Lung (tissue), 12 donors: ENCODE measurements around the gene SOD1. TPM values are rescaled to one million over a fixed set of nuclear protein-coding genes. Genes with fewer than 3 reads are reported as not detected.

Experiments
- ATAC-seq: fragments of 200-7000 bp; cut with Tn5 transposase; one replicate; pipeline ENCODE4 v1.9.1; 2020; ENCODE audit warnings: moderate number of reproducible peaks; ENCODE audit not compliant: insufficient read depth, low FRiP score
- DNase-seq, 3 donors: peaks; one replicate each; pipeline ENCODE4 v3.0.0-alpha.2; 2013 to 2017
- H3K27ac ChIP-seq, 2 donors: one replicate each; pipeline ENCODE4 v1.5.1; 2013; ENCODE audit warnings: mild to moderate bottlenecking in 2 of 2, moderate library complexity in 2 of 2, control low read depth in 1 of 2, inconsistent platforms in 1 of 2, low read depth in 1 of 2, low read length in 1 of 2
- H3K27me3 ChIP-seq, 3 donors: one replicate each; pipeline ENCODE4 v1.5.1; 2013; ENCODE audit warnings: low read length in 2 of 3; ENCODE audit not compliant: control insufficient read depth in 3 of 3, insufficient read depth in 3 of 3
- H3K36me3 ChIP-seq, 4 donors: one replicate each; pipeline ENCODE4 v1.5.1; 2013; ENCODE audit warnings: low read length in 4 of 4, mild to moderate bottlenecking in 1 of 4, moderate library complexity in 1 of 4; ENCODE audit not compliant: control insufficient read depth in 4 of 4, insufficient read depth in 4 of 4
- H3K4me1 ChIP-seq, 5 donors: one replicate each; pipeline ENCODE4 v1.5.1; 2013; ENCODE audit warnings: low read length in 5 of 5, mild to moderate bottlenecking in 2 of 5, moderate library complexity in 1 of 5; ENCODE audit not compliant: control insufficient read depth in 5 of 5, insufficient read depth in 5 of 5
- H3K4me3 ChIP-seq: one replicate; pipeline ENCODE4 v1.5.1; 2013; ENCODE audit warnings: mild to moderate bottlenecking, control low read depth, moderate library complexity
- H3K9ac ChIP-seq, 2 donors: one replicate each; pipeline ENCODE4 v1.5.1; 2013; ENCODE audit warnings: low read length in 2 of 2, control low read depth in 1 of 2; ENCODE audit not compliant: insufficient read depth in 1 of 2
- H3K9me3 ChIP-seq, 4 donors: one replicate each; pipeline ENCODE4 v1.5.1; 2013; ENCODE audit warnings: low read length in 3 of 4, mild to moderate bottlenecking in 1 of 4, moderate library complexity in 1 of 4; ENCODE audit not compliant: control insufficient read depth in 4 of 4, insufficient read depth in 3 of 4
- WGBS, 2 donors: extraction: QIAGEN DNeasy Blood & Tissue Kit; methylation state at CpG; one replicate each; pipeline ENCODE4 v1.1.7; 2013; 5-methylcytosine and 5-hydroxymethylcytosine counted together
- polyA plus RNA-seq, 2 donors: library from polyadenylated mRNA; stranded (reverse); fragments of 200-250 nt; gene quantifications; one replicate each; pipeline ENCODE4 v1.2.1, GENCODE V29; 2013
- total RNA-seq, 2 donors: library from RNA; depleted of rRNA in 1 of 2; stranded (reverse); fragments of >200 nt in 1 of 2; gene quantifications; one replicate each; pipeline ENCODE4 v1.2.1, GENCODE V29; 2014 to 2021
- TF ChIP-seq, protein P1 (sequence below): IDR thresholded peaks from 2 replicates; pipeline ENCODE4 v1.5.1; 2012; ENCODE audit warnings: mild to moderate bottlenecking; ENCODE audit errors: control extremely low read depth, extremely low read depth
- donor health status: control.
- donor health status: control.
- donor health status: Bipolar disorder and iron deficiency.
- donor health status: healthy.
- donor health status: DM: yes; HTN: yes; CAD: no.

The SOD1 gene
- total and polyA plus RNA-seq, 4 donors: 90.3 to 315 (median 169) TPM

DNA sequence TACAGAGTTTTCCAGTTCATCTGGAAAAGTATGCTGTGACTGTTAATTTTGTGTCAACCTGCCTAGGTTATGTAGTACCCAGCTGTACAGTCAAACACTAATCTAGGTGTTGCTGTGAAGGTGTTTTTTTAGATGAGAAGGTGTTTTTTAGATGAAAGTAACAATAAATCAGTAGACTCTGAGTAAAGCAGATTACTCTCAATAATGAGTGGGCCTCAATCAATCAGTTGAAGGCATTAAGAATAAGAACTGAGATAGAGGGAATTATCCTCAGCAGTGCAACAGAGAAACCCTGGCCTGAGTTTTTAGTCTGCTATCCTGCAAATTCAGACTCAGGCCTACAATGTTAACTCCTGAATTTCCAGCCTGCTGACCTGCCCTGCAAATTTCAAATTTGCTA is 39.0 kb downstream of the SOD1 start:
- Histone ChIP-seq H3K36me3 (peaks cover 15 to 45% (median 26%) of the 10 kb centered on the region in 4 donors), H3K27ac (no peak overlapping the region), H3K9ac (no peak overlapping the region), H3K9me3 (no peaks in the 10 kb centered on the region), H3K27me3 (no peaks in the 10 kb centered on the region), H3K4me1 (no peaks in the 10 kb centered on the region), H3K4me3 (no peak overlapping the region)
- TF ChIP-seq, protein P1, sequence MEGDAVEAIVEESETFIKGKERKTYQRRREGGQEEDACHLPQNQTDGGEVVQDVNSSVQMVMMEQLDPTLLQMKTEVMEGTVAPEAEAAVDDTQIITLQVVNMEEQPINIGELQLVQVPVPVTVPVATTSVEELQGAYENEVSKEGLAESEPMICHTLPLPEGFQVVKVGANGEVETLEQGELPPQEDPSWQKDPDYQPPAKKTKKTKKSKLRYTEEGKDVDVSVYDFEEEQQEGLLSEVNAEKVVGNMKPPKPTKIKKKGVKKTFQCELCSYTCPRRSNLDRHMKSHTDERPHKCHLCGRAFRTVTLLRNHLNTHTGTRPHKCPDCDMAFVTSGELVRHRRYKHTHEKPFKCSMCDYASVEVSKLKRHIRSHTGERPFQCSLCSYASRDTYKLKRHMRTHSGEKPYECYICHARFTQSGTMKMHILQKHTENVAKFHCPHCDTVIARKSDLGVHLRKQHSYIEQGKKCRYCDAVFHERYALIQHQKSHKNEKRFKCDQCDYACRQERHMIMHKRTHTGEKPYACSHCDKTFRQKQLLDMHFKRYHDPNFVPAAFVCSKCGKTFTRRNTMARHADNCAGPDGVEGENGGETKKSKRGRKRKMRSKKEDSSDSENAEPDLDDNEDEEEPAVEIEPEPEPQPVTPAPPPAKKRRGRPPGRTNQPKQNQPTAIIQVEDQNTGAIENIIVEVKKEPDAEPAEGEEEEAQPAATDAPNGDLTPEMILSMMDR: no peak
- DNase-seq: no peak
- no peak for ATAC-seq

DNA sequence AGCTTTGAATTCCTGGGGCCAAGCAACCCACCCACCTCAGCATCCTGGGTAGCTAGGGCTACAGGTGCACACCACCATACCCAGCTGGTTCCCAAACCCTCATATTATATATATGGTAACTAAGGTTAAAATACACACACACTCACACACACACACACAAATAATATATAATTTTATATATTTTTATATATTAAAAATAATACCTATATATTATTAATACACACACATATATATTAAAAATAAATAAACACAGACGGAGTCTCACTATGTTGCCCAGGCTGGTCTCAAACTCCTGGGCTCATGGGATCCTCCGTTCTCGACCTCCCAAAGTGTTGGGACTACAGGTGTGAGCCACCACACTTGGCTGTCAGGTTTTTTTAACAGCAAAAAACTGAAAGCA is 40.5 kb downstream of the SOD1 start:
- no peaks in the 10 kb centered on the region for H3K27me3 ChIP-seq
- TF ChIP-seq, protein P1: no peak
- H3K27ac ChIP-seq: no peak overlapping the region
- ATAC-seq (no peak), DNase-seq (no peak)
- H3K36me3 ChIP-seq: peaks cover 13 to 43% (median 20%) of the 10 kb centered on the region in 4 donors
- H3K4me3 ChIP-seq: no peak overlapping the region
- WGBS, 2 donors: 100% methylated on average over 3 of the region's 3 CpGs
- no peaks in the 10 kb centered on the region for H3K4me1 ChIP-seq
- no peak overlapping the region for H3K9ac ChIP-seq
- H3K9me3 ChIP-seq: no peaks in the 10 kb centered on the region

DNA sequence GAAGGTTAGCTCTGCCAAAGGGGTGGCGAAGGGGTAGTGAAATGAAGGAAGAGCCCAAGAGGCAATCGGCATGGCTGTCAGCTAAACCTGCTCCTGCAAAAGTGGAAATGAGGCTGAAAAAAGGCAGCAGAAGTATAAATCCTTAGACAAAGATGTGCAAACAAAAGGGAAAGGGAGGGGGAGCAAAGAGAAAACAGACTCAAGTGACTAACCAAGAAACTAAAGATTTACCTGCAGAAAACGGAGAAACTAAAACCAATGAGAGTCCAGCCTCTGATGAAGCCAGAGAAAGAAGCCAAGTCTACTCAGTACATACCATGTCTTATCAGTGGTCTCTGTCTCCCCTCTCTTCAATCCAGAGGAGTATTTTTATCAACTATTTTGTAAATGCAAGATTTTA is 47.1 kb downstream of the SOD1 start:
- H3K27me3 ChIP-seq: no peaks in the 10 kb centered on the region
- peaks cover 0 to 11% (median 3%) of the 10 kb centered on the region in 5 donors for H3K4me1 ChIP-seq
- ATAC-seq (no peak), DNase-seq (peak in 1 of 3 donors; percentile 6)
- H3K9me3 ChIP-seq: no peaks in the 10 kb centered on the region
- 79 to 91% methylated on average over 3 of the region's 3 CpGs for WGBS, 2 donors
- no peak overlapping the region for H3K9ac ChIP-seq
- H3K27ac ChIP-seq: no peak overlapping the region
- H3K4me3 ChIP-seq: no peak overlapping the region
- TF ChIP-seq, protein P1: no peak
- peaks cover 2 to 7% (median 4%) of the 10 kb centered on the region in 4 donors for H3K36me3 ChIP-seq

DNA sequence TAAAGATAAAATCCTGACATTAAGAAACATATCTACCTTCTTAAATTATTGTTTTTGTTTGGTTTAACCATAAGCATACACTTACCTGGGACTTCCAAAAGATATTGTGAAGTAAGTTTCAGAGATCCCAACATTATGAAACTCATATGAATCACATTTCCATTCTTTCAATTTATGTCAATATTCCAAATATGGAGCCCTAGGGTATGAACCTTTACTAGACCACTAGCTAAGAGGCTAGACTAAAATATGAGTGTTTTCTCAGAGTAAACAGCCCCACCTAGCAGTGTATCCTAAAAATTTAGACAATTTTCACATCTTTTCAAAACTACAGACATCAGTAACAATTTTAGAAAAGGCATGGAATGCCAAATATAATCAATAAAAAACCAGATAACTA is 48.0 kb downstream of the SOD1 start:
- Histone ChIP-seq H3K9ac (no peak overlapping the region), H3K4me3 (no peak overlapping the region), H3K27me3 (no peaks in the 10 kb centered on the region), H3K36me3 (peaks cover 0 to 3% (median under 1%) of the 10 kb centered on the region in 4 donors), H3K27ac (no peak overlapping the region), H3K4me1 (peaks cover 0 to 11% (median 3%) of the 10 kb centered on the region in 5 donors), H3K9me3 (no peaks in the 10 kb centered on the region)
- no peak for ATAC-seq
- no peak for DNase-seq
- TF ChIP-seq, protein P1: no peak
